B cell (primary cell): ENCODE measurements around the gene CHCHD4. TPM values are rescaled to one million over a fixed set of nuclear protein-coding genes. Genes with fewer than 3 reads are reported as not detected.

Experiments used
- ATAC-seq: fragments of 200-7000 bp; cut with Tn5 transposase; one replicate; pipeline ENCODE4 v1.10.0; 2021; ENCODE audit warnings: low read depth, mild to moderate bottlenecking, moderate number of reproducible peaks, moderate library complexity
- CTCF ChIA-PET: fragments of 350-600 bp; sonication (Branson Sonifier 250); formaldehyde crosslinking; loops from one replicate; lab custom pipeline; 2021; ENCODE audit warnings: antibody characterized with exemption, inconsistent platforms; lab: Charles Lee
- POLR2A ChIA-PET: fragments of 350-600 bp; sonication (Branson Sonifier 250); formaldehyde crosslinking; loops from one replicate; lab custom pipeline; 2021; ENCODE audit warnings: antibody characterized with exemption; lab: Charles Lee
- DNase-seq: peaks from one replicate; pipeline ENCODE4 v3.0.0; 2013
- H2AFZ ChIP-seq: 2 replicates; pipeline ENCODE4 v1.6.1; 2012; ENCODE audit warnings: mild to moderate bottlenecking, low read depth, low read length; ENCODE audit not compliant: insufficient read depth, poor library complexity, severe bottlenecking
- H3K27ac ChIP-seq, 2 donors: 1 replicate in 1 of 2; 2 replicates in 1 of 2; pipeline ENCODE4 v1.5.1; 2012 to 2013; ENCODE audit warnings: low read length in 2 of 2, mild to moderate bottlenecking in 2 of 2, moderate library complexity in 1 of 2
- H3K27me3 ChIP-seq, 4 experiments: fragments of 200-600 bp in 1 of 4; sonication (generic) in 1 of 4; replicated peaks in 1 of 4; 1 replicate in 2 of 4; 2 replicates in 2 of 4; pipeline versions ENCODE4 v1.6.1 to v1.7.0; 2013 to 2016; ENCODE audit warnings: low read length in 3 of 4, mild to moderate bottlenecking in 2 of 4, mixed read lengths in 1 of 4, moderate library complexity in 1 of 4; ENCODE audit not compliant: insufficient read depth in 4 of 4, control insufficient read depth in 3 of 4; ENCODE audit errors: control extremely low read depth in 1 of 4
- H3K36me3 ChIP-seq, 2 experiments: replicated peaks in 1 of 2; 1 replicate in 1 of 2; 2 replicates in 1 of 2; pipeline versions ENCODE4 v1.6.1 to v1.7.1; 2013; ENCODE audit warnings: low read length in 1 of 2; ENCODE audit not compliant: insufficient read depth in 2 of 2, control insufficient read depth in 1 of 2; ENCODE audit errors: control extremely low read depth in 1 of 2, extremely low read depth in 1 of 2
- H3K4me1 ChIP-seq, 2 donors: fragments of 200-600 bp in 1 of 2; sonication (generic) in 1 of 2; 1 replicate in 1 of 2; 2 replicates in 1 of 2; pipeline versions ENCODE4 v1.5.1 to v1.6.1; 2013 to 2017; ENCODE audit warnings: low read length in 2 of 2; ENCODE audit not compliant: control insufficient read depth in 2 of 2, insufficient read depth in 2 of 2
- H3K4me2 ChIP-seq: replicated peaks from 2 replicates; pipeline ENCODE3; 2012; ENCODE audit warnings: mild to moderate bottlenecking, low read depth, low read length; ENCODE audit not compliant: poor library complexity, severe bottlenecking
- H3K4me3 ChIP-seq, 5 experiments: fragments of 200-600 bp in 1 of 5; sonication (generic) in 1 of 5; 1 replicate in 3 of 5; 2 replicates in 2 of 5; pipeline versions ENCODE4 v1.5.1 to v1.7.0; 2011 to 2016; ENCODE audit warnings: low read length in 4 of 5, mild to moderate bottlenecking in 4 of 5, low read depth in 2 of 5, control low read depth in 1 of 5, moderate library complexity in 1 of 5; ENCODE audit not compliant: insufficient read depth in 1 of 5; ENCODE audit errors: control extremely low read depth in 1 of 5, extremely low read depth in 1 of 5
- H3K79me2 ChIP-seq: fragments of 200-600 bp; sonication (generic); one replicate; pipeline ENCODE4 v1.6.0; 2016; ENCODE audit warnings: low read length; ENCODE audit not compliant: control insufficient read depth, insufficient read depth
- H3K9ac ChIP-seq: fragments of 200-600 bp; sonication (generic); 2 replicates; pipeline ENCODE4 v1.6.1; 2017; ENCODE audit warnings: mild to moderate bottlenecking, low read length, moderate library complexity
- H3K9me3 ChIP-seq, 3 donors: one replicate each; pipeline versions ENCODE4 v1.6.1 to v1.7.1; 2013; ENCODE audit warnings: low read length in 2 of 3; ENCODE audit not compliant: control insufficient read depth in 2 of 3, insufficient read depth in 1 of 3; ENCODE audit errors: control extremely low read depth in 1 of 3
- H4K20me1 ChIP-seq: 2 replicates; pipeline ENCODE4 v1.6.0; 2012; ENCODE audit warnings: mild to moderate bottlenecking, low read length; ENCODE audit not compliant: insufficient read depth, control insufficient read depth, poor library complexity, severe bottlenecking
- H3K27ac Mint-ChIP-seq: one replicate; pipeline ENCODE4 v1.8.0; 2021; ENCODE audit warnings: mixed read lengths
- H3K27me3 Mint-ChIP-seq: one replicate; pipeline ENCODE4 v1.8.0; 2021; ENCODE audit warnings: mixed read lengths
- H3K4me1 Mint-ChIP-seq: one replicate; pipeline ENCODE4 v1.8.0; 2021; ENCODE audit warnings: mixed read lengths
- H3K4me3 Mint-ChIP-seq: one replicate; pipeline ENCODE4 v1.8.0; 2021; ENCODE audit warnings: mixed read lengths
- H3K9me3 Mint-ChIP-seq: one replicate; pipeline ENCODE4 v1.8.0; 2022; ENCODE audit warnings: mixed read lengths; ENCODE audit not compliant: insufficient read depth
- CTCF ChIP-seq: fragments of 200-600 bp; IDR thresholded peaks from one replicate; pipeline ENCODE4 v1.8.0; 2022; ENCODE audit warnings: antibody characterized with exemption, mild to moderate bottlenecking
- EZH2 ChIP-seq: IDR thresholded peaks from 2 replicates; pipeline ENCODE4 v1.6.1; 2012; ENCODE audit warnings: borderline replicate concordance, low read depth, mild to moderate bottlenecking, moderate library complexity, low read length; ENCODE audit not compliant: insufficient read depth, poor library complexity, severe bottlenecking
- WGBS: methylation state at CpG from one replicate; pipeline ENCODE4 v1.1.5; 2013; ENCODE audit warnings: missing lambda C conversion rate; ENCODE audit not compliant: insufficient coverage; 5-methylcytosine and 5-hydroxymethylcytosine counted together
- intact Hi-C: fragments of 100-400 bp; cut with micrococcal nuclease; formaldehyde crosslinking; loops from one replicate; pipeline ENCODE4 v1.10.0; 2022
- polyA plus RNA-seq: library from polyadenylated mRNA; depleted of rRNA; stranded (reverse); fragments of >200 nt; gene quantifications from 2 replicates; pipeline ENCODE4 v1.2.3, GENCODE V29; 2012
- total RNA-seq, 2 donors: library from RNA; stranded (reverse); fragments of 120-200 nt in 1 of 2; gene quantifications; 1 replicate in 1 of 2; 2 replicates in 1 of 2; pipeline versions ENCODE4 v1.2.3 to v1.2.4, GENCODE V29; 2013 to 2022

CHCHD4 gene
- total and polyA plus RNA-seq, 2 donors (not counting 1 experiment from before 2014, with no cell fraction given) = 3.7 to 8.0 TPM

- no peaks in the 10 kb centered on the region for H3K79me2 ChIP-seq
- ATAC-seq (no peak), DNase-seq (no peak)
- H3K27ac Mint-ChIP-seq = no peak overlapping the region
- H3K4me1 ChIP-seq = no peaks in the 10 kb centered on the region
- H3K27ac ChIP-seq = no peak overlapping the region
- no peak overlapping the region for H3K9ac ChIP-seq
- peaks cover 1% of the 10 kb centered on the region for H3K4me1 Mint-ChIP-seq
- H3K9me3 Mint-ChIP-seq = no peaks in the 10 kb centered on the region
- no peak overlapping the region for H3K4me3 Mint-ChIP-seq
- H3K4me3 ChIP-seq = no peak overlapping the region
- no peak overlapping the region for H2AFZ ChIP-seq
- peaks cover 4 to 57% of the 10 kb centered on the region in 2 experiments for H3K36me3 ChIP-seq
- POLR2A ChIA-PET = interaction anchor here (0.7 kb wide), 1 partner anchor 26 kb away, joined by 3 read pairs; no protein-coding TSS in a partner anchor
- H3K4me2 ChIP-seq = no peak overlapping the region
- no peaks in the 10 kb centered on the region for H3K27me3 Mint-ChIP-seq
- WGBS = 92% methylated on average over 9 of the region's 12 CpGs
- TF ChIP-seq CTCF = no peak
- no peak for TF ChIP-seq EZH2
- H3K27me3 ChIP-seq = no peaks in the 10 kb centered on the region
- no peaks in the 10 kb centered on the region for H4K20me1 ChIP-seq
- CTCF ChIA-PET = interaction anchor here (1.1 to 1.4 kb wide), 2 partner anchors 9 to 31 kb away, joined by 3 read pairs; no protein-coding TSS in a partner anchor
- intact Hi-C loops = no loop called here
- H3K9me3 ChIP-seq = no peaks in the 10 kb centered on the region
Measured at GRCh38 chr3:14151471-14152083, 26.9 kb upstream of the CHCHD4 start.

- CTCF ChIA-PET = interaction anchor here (1.4 kb wide), 1 partner anchor 8 kb away, joined by 3 read pairs; no protein-coding TSS in a partner anchor
- peak overlapping the region; percentile 24 for H3K27ac Mint-ChIP-seq
- no peak overlapping the region for H3K9ac ChIP-seq
- peaks cover 3% of the 10 kb centered on the region for H3K4me1 Mint-ChIP-seq
- no peak overlapping the region for H3K4me3 ChIP-seq
- no peaks in the 10 kb centered on the region for H4K20me1 ChIP-seq
- H2AFZ ChIP-seq = no peak overlapping the region
- H3K4me2 ChIP-seq = no peak overlapping the region
- DNase-seq = no peak
- intact Hi-C loops = no loop called here
- no peak overlapping the region for H3K4me3 Mint-ChIP-seq
- H3K36me3 ChIP-seq = peaks cover 1 to 57% of the 10 kb centered on the region in 2 experiments
- H3K9me3 Mint-ChIP-seq = no peaks in the 10 kb centered on the region
- no peak overlapping the region for H3K27ac ChIP-seq
- no peaks in the 10 kb centered on the region for H3K27me3 ChIP-seq
- 98% methylated on average over 6 of the region's 9 CpGs for WGBS
- H3K4me1 ChIP-seq = peaks cover 0 to under 1% of the 10 kb centered on the region in 2 donors
- no peaks in the 10 kb centered on the region for H3K79me2 ChIP-seq
- no peak for ATAC-seq
- H3K27me3 Mint-ChIP-seq = no peaks in the 10 kb centered on the region
- POLR2A ChIA-PET = no interaction called here
- TF ChIP-seq EZH2 = no peak
- no peak for TF ChIP-seq CTCF
- no peaks in the 10 kb centered on the region for H3K9me3 ChIP-seq
Measured at GRCh38 chr3:14150491-14151230, 26.0 kb upstream of the CHCHD4 start.
